Measurements from ENCODE around the gene BOD1. TPM values are rescaled to one million over a fixed set of nuclear protein-coding genes. Genes with fewer than 3 reads are reported as not detected.

BOD1 gene
- total RNA-seq, 2 donors from 2014 or later = 79.3 to 92.9 TPM

GRCh38 chr5:173625673-173626504 is 9.4 kb upstream of the BOD1 start:
- no peak overlapping the region for H3K4me3 Mint-ChIP-seq
- no peak overlapping the region for H3K27ac Mint-ChIP-seq
- Histone ChIP-seq H3K9ac (ENCODE audit: extremely low read depth, low read length, poor library complexity, severe bottlenecking) (no peak overlapping the region), H3K4me3 (ENCODE audit: low read length) (no peak overlapping the region), H3K27ac (ENCODE audit: low read depth, low read length) (no peak overlapping the region), H3K36me3 (ENCODE audit: control insufficient read depth, insufficient read depth, low read length) (no peaks in the 10 kb centered on the region), H3K4me1 (ENCODE audit: control insufficient read depth, insufficient read depth, low read length) (no peaks in the 10 kb centered on the region), H3K27me3 (ENCODE audit: control insufficient read depth, insufficient read depth, low read length, poor library complexity, severe bottlenecking) (no peaks in the 10 kb centered on the region), H3K9me3 (ENCODE audit: control insufficient read depth, low read length) (no peaks in the 10 kb centered on the region)
- H3K27me3 Mint-ChIP-seq (ENCODE audit: insufficient read depth) = peaks cover 9% of the 10 kb centered on the region
- no peaks in the 10 kb centered on the region for H3K9me3 Mint-ChIP-seq
- peak; percentile 34 for DNase-seq
- WGBS, 2 experiments (ENCODE audit: insufficient coverage in 1 of 2, insufficient read length in 1 of 2) = 90 to 98% methylated on average over 5 to 6 of the region's 6 CpGs
- H3K4me1 Mint-ChIP-seq = peaks cover 16% of the 10 kb centered on the region
- H3K36me3 Mint-ChIP-seq (ENCODE audit: low read depth) = no peaks in the 10 kb centered on the region
- TF ChIP-seq CTCF (conservative IDR thresholded peaks at IDR 0.05) = no peak

GRCh38 chr5:173625261-173625660 is 8.8 kb upstream of the BOD1 start:
- Mint-ChIP-seq H3K27ac (no peak overlapping the region), H3K9me3 (no peaks in the 10 kb centered on the region), H3K27me3 (ENCODE audit: insufficient read depth) (peaks cover 9% of the 10 kb centered on the region), H3K4me1 (peaks cover 16% of the 10 kb centered on the region), H3K36me3 (ENCODE audit: low read depth) (no peaks in the 10 kb centered on the region), H3K4me3 (no peak overlapping the region)
- Histone ChIP-seq H3K4me1 (ENCODE audit: control insufficient read depth, insufficient read depth, low read length) (no peaks in the 10 kb centered on the region), H3K4me3 (ENCODE audit: low read length) (no peak overlapping the region), H3K27me3 (ENCODE audit: control insufficient read depth, insufficient read depth, low read length, poor library complexity, severe bottlenecking) (no peaks in the 10 kb centered on the region), H3K36me3 (ENCODE audit: control insufficient read depth, insufficient read depth, low read length) (no peaks in the 10 kb centered on the region), H3K9me3 (ENCODE audit: control insufficient read depth, low read length) (no peaks in the 10 kb centered on the region), H3K27ac (ENCODE audit: low read depth, low read length) (no peak overlapping the region), H3K9ac (ENCODE audit: extremely low read depth, low read length, poor library complexity, severe bottlenecking) (no peak overlapping the region)
- TF ChIP-seq CTCF (conservative IDR thresholded peaks at IDR 0.05) = no peak
- WGBS, 2 experiments (ENCODE audit: insufficient coverage in 1 of 2, insufficient read length in 1 of 2) = 94% methylated on average over 3 of the region's 3 CpGs; no CpG with 5 or more reads in 1 of the 2 experiments
- no peak for DNase-seq

- no peaks in the 10 kb centered on the region for H3K9me3 ChIP-seq (ENCODE audit: control insufficient read depth, low read length)
- 92% methylated on average over 5 of the region's 5 CpGs; no CpG with 5 or more reads in 1 of the 2 experiments for WGBS, 2 experiments (ENCODE audit: insufficient coverage in 1 of 2, insufficient read length in 1 of 2)
- no peak overlapping the region for H3K27ac ChIP-seq (ENCODE audit: low read depth, low read length)
- H3K27me3 Mint-ChIP-seq (ENCODE audit: insufficient read depth) = peaks cover 9% of the 10 kb centered on the region
- H3K4me3 ChIP-seq (ENCODE audit: low read length) = no peak overlapping the region
- no peak overlapping the region for H3K9ac ChIP-seq (ENCODE audit: extremely low read depth, low read length, poor library complexity, severe bottlenecking)
- no peak for DNase-seq
- H3K4me1 ChIP-seq (ENCODE audit: control insufficient read depth, insufficient read depth, low read length) = no peaks in the 10 kb centered on the region
- no peaks in the 10 kb centered on the region for H3K36me3 Mint-ChIP-seq (ENCODE audit: low read depth)
- peaks cover 16% of the 10 kb centered on the region for H3K4me1 Mint-ChIP-seq
- TF ChIP-seq CTCF (conservative IDR thresholded peaks at IDR 0.05) = no peak
- no peaks in the 10 kb centered on the region for H3K36me3 ChIP-seq (ENCODE audit: control insufficient read depth, insufficient read depth, low read length)
- no peaks in the 10 kb centered on the region for H3K9me3 Mint-ChIP-seq
- H3K4me3 Mint-ChIP-seq = no peak overlapping the region
- no peak overlapping the region for H3K27ac Mint-ChIP-seq
- H3K27me3 ChIP-seq (ENCODE audit: control insufficient read depth, insufficient read depth, low read length, poor library complexity, severe bottlenecking) = no peaks in the 10 kb centered on the region
Observed at GRCh38 chr5:173624282-173624681, 7.8 kb upstream of the BOD1 start.

Measured in endodermal cell (in vitro differentiated cells).